ENCODE results near the gene HNRNPH3. TPM values are rescaled to one million over a fixed set of nuclear protein-coding genes. Genes with fewer than 3 reads are reported as not detected.
"Not testable (repeated sequence)": the region's sequence is repeated elsewhere in the genome, so short reads cannot be mapped to it uniquely, and the experiment has no call there.

Gene HNRNPH3, protein sequence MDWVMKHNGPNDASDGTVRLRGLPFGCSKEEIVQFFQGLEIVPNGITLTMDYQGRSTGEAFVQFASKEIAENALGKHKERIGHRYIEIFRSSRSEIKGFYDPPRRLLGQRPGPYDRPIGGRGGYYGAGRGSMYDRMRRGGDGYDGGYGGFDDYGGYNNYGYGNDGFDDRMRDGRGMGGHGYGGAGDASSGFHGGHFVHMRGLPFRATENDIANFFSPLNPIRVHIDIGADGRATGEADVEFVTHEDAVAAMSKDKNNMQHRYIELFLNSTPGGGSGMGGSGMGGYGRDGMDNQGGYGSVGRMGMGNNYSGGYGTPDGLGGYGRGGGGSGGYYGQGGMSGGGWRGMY
- 24.9 and 30.9 TPM in 2 replicates for polyA plus RNA-seq (2014; cell fraction: cytosol; rRNA removed)
- polyA plus RNA-seq (2014; cell fraction: nucleus; rRNA removed) = 31.9 and 155 TPM in 2 replicates

DNA sequence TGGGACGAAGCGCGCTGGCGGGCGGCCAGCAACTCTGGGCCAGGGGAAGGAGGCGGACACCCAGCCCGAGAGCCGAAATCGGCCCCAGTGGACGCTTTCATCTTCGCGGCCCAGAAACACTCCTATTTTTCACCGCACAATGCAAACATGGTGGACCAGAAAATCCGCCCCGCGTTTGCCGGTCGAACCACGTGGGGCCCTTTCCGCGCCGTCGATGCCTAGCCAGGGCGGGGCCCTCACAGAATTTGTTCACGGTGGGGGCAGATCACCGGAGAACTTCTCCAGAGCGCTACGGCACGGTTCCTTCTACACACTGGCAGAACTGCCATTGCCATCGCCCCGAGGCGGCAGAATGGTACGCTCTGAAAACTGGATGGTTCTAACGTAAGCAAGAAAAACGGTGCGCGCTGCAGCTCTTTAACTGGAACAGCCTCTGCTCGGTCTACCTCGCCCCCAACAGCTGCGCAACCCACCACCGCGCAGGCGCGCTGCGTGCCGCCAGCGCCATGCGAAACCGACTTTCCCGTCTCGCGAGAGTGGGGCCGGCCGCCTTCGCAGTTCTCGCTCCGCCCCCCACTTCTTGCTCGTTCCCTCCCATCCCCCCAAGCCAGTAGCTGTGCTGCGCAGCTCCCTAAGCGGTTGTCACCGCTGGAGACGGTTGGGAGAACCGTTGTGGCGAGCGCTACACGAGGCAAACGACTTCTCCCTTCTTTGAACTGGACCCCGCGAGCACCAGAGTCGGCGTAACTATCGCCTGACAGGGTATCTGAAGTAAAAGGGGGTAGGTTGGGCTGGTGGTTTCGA is at the start of gene HNRNPH3:
Gene HNRNPH3 (plus strand): TSS at position 610 of the 804 bp plus-strand sequence. CDS start 5,158 bp downstream, outside the sequence.
- DNase-seq (ENCODE audit: low spot score) = peak; percentile 97

DNA sequence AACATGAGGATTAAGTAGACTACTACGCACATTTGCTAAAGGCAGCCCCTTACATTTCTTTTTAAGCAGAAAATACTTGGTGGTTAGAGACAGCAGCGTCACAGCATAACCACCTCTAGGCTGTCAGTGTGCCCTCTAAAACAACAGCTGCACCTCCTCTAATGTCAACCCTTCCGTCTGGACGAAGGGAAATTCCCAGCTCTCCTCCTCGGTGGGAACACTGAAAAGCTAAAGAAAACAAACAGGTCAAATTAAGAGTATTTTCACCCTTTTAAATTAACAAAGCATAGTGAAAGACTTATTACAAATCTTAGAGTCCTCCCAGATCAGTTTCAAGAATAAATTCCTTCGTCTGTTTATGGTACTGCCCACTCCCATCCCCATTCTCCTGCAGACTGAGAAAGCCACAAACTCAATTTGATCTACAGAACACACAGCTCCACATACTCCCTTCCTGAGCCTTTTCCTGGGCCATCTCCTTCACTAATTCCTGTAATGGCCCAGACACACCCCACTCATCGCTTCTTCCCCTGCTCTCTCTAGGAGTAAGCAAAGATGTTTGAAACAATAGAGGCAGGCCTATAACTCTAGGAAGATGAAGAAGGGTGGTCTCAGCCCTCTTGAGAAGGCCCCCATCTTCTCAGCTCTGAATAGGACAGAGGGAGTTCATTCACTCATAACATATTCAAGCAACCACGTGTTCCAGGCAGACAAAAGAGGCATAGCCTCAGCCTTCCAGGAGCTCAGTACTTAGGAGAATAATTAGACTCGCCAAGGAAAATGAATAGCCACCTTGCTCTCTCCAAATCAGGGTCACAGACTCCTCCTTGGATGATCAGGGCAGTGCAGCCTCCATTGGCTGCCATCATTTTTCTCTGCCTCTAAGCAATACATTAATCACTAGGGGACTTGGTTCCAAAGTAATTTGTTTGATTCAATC is 47.5 kb upstream of the HNRNPH3 start:
- no peak for DNase-seq (ENCODE audit: low spot score)

DNA sequence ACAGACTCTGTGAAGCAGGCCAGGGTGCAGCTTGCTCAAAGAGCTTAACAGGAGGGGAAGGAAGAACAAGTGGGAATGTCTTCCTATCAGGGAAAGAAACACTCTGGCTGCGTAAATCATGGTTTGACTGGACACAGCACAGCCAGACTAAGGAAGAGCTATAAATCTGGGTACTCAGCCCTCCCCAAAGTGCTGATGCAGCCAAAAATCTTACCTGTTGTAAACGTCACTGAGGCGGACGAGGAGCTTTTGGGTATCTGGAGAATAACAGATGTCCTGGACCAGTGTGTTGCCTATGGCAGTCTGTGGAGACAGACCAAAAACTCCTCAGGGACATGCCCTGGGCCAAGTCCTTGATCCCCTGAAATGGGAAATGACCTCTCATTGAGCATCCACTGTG is 43.1 kb upstream of the HNRNPH3 start:
- DNase-seq (ENCODE audit: low spot score) = no peak

GRCh38 chr10:68290736-68291135 is 41.1 kb upstream of the HNRNPH3 start:
- DNase-seq (ENCODE audit: low spot score) = no peak

GRCh38 chr10:68296843-68297663 is 34.8 kb upstream of the HNRNPH3 start:
- peak; percentile 46 for DNase-seq (ENCODE audit: low spot score)

DNA sequence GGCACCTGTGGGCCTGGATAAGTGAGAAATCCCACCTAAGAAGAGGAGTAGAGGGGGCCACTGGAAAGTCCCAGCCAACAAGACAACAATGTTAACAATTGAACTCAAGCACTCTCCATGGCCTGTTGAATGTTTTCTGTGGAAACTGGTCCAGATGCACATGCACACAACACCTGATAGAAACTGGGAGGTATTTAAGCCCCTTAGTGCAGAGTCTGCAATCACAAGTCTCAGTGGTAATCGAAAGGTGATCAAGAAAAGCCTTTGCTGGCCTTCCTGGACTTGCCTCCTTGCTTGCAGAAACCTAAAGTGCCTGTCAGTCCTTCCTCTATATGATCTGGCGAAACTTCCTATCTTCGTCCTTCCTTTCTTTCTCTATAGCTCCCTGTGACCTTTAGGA is 30.6 kb upstream of the HNRNPH3 start:
- no peak for DNase-seq (ENCODE audit: low spot score)

DNA sequence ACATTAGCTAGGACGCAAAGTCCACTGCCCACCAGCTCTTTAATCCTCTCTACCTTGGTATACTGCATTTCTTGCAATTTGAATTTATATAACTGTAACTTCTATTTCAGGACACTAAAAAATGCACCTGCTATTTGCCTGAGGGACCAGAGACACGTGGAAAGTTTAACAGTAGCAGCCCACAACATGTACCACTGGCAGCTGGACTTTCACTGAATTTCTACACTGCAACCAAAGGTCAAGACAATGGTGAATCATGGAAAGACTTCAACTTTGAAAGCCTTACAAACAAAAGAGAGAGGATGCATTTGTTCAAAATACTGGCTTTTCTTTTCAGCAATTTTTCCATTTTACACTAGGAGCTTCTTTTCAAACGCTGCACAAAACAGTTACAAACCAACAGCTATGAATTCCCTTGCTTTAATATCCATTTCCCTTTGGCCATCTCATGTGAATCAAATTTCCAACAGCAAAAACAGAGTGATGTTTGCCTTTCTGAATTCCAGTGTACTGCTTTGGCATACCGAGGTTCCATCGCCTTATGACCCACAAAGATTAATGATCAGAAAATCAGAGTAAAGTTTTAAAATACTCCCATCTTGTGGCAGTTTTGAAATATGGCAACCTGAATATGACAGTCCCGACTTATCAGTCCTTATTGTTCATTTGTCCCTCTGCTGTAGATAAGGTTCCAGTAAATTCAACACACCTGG is 29.9 kb upstream of the HNRNPH3 start:
- DNase-seq (ENCODE audit: low spot score) = peak; percentile 56

- no peak for DNase-seq (ENCODE audit: low spot score)
These were observed 29.4 kb upstream of the HNRNPH3 start for GRCh38 chr10:68302503-68302823.

DNA sequence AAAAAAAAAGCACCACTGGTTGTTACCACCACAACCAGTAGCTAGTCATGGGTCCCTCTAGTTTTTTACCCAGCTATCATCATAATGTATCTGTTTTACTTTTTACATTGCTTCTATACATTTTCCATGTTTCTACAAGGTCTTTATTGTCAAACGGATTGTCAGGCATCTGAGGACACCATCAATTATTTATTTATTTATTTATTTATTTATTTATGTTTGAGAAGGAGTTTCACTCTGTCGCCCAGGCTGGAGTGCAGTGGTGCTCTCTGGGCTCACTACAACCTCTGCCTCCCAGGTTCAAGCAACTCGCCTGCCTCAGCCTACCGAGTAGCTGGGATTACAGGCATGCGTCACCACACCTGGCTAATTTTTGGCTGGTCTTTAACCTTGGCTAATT is 29.0 kb upstream of the HNRNPH3 start:
- DNase-seq (ENCODE audit: low spot score) = no peak

DNA sequence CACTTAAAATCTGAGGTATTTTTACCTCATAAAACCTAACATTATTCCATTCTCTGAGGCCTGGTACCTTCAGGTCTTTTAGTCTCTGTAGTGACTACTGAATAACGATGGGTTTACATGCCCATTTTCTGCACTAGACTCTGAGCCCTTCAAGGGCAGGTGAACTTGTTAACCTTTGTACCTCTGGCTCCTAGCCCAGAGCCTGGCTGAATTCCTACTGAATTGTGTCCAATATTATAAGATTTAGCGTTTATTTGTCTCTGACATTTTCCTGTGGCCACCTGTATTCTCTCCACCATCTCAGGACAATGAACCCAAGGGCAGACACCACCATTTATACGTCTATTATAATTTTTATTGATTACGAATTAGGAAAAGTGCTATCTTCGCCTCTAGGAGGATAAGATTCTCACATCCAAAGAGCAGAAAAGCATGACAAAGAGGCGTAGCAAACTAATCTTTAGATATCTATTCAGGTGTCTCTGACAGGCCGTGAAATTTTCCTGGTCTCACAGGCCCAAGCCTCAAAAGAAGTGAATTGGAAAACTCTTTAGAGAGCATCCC is 27.9 kb upstream of the HNRNPH3 start:
- no peak for DNase-seq (ENCODE audit: low spot score)

- no peak for DNase-seq (ENCODE audit: low spot score)
These were observed 26.0 kb upstream of the HNRNPH3 start for GRCh38 chr10:68305854-68306253.

DNA sequence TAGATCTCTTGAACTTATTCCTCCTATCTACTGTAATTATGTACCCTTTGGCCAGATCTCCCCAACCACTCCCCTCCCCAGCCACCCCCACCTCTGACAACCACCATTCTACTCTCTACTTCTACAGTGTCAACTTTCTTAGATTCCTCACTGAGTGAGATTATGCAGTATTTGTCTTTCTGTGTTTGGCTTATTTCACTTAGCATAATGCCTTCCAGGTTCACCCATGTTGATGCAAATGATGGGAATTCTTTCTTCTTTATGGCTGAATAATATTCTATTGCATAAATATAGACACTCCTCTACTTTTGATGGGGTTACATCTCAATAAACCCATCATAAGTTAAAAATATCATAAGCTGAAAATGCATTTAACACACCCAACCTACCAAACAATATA is 21.3 kb upstream of the HNRNPH3 start:
- DNase-seq (ENCODE audit: low spot score) = no peak

GRCh38 chr10:68314930-68315329 is 16.9 kb upstream of the HNRNPH3 start:
- DNase-seq (ENCODE audit: low spot score) = not testable (repeated sequence)

GRCh38 chr10:68315582-68315981 is 16.3 kb upstream of the HNRNPH3 start:
- no peak for DNase-seq (ENCODE audit: low spot score)

GRCh38 chr10:68318331-68319059 is 13.4 kb upstream of the HNRNPH3 start:
- no peak for DNase-seq (ENCODE audit: low spot score)

DNA sequence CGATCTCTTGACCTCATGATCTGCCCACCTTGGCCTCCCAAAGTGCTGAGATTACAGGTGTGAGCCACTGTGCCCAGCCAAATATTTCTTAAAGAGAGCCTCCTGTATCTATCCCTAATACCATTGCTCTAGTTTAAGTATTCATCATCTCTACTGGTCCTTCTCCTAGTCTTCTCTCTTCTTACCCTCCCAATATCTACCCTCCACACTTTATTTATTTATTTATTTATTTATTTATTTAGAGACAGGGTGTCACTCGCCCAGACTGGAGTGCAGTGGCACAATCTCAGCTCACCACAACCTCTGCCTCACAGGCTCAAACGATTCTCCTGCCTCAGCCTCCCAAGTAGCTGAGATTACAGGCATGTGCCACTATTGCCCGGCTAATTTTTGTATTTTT is 7.5 kb upstream of the HNRNPH3 start:
- not testable (repeated sequence) for DNase-seq (ENCODE audit: low spot score)

DNA sequence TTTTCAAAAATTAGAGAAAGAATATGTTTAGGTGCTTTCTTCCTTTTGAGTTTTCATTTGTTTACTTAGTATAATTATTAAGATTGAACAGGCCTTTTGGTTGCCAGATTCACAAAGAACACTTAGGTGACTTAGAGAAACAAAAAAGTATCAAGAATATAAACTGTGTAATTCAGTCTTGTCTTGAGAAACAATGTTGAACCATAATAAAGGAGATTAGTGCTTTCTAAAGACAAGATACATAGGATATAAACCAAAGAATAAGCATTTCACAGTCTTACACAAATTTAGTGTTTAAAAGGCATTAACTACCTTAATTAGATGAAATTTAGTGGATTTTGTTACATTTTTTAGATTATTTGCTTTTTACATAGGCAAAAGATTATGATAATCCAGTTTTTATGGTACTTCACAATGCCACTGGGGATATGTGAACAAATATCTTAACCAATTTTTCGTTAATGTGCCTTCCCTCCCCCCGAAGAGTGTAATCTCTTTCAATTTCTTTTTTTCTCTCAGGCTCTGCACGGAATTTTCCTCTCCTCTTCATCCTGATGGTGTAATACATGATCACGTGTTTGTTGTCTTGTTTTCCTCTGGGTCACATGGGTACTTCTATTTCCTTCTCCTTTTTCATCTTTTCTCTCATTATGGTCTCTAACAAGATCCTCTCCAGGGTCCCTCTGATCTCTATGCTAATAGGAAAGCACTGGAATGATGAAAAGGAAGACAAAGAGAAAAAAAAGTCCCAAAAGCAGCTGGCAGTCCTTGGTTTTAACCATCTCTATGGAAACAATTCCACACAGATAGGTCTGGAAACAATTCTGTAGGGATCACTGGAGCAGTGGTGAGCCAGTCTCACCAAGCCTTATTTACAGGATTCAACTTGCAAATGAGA is 3.7 kb upstream of the HNRNPH3 start:
- DNase-seq (ENCODE audit: low spot score) = peak; percentile 46

DNA sequence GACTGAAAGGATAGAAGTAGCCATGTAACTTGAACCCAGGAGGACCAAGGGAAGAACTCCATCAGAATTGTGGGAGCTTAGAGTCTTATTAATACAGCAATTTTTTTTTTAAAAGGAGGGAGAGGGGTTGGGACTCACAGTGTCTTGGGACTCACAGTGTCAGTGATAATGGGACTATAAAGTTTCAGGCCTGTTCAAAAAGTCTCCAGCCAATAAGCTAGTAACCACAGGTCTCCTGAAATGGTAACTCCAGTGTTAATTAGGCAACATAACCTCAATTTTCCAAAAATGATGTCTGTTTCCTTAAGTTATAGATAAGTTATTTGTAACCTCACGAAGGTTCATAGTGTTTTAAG is 2.4 kb upstream of the HNRNPH3 start:
- no peak for DNase-seq (ENCODE audit: low spot score)
